OCI-LY1 (cell line): Measurements from ENCODE around the gene ASTE1.

ENCODE experiments used
- H2AFZ ChIP-seq: fragments of 200-600 bp; sonication (generic), shearing (Covaris generic); 2 replicates; pipeline ENCODE4 v1.6.0; 2014; ENCODE audit warnings: antibody characterized with exemption, mild to moderate bottlenecking, low read length
- H3F3A ChIP-seq: fragments of 200-600 bp; sonication (generic), shearing (Covaris generic); 2 replicates; pipeline ENCODE4 v1.6.0; 2014; ENCODE audit warnings: mild to moderate bottlenecking, antibody characterized with exemption, low read length, moderate library complexity; ENCODE audit not compliant: insufficient read depth
- H3K27ac ChIP-seq: fragments of 200-600 bp; sonication (generic); 2 replicates; pipeline ENCODE4 v1.5.1; 2014; ENCODE audit warnings: low read length, mixed run types, mild to moderate bottlenecking, low read depth; ENCODE audit not compliant: poor library complexity, severe bottlenecking
- H3K27me3 ChIP-seq: fragments of 200-600 bp; sonication (generic); 2 replicates; pipeline ENCODE4 v1.6.0; 2014; ENCODE audit warnings: antibody characterized with exemption, mild to moderate bottlenecking, low read length, moderate library complexity; ENCODE audit not compliant: insufficient read depth
- H3K36me3 ChIP-seq: fragments of 200-600 bp; sonication (generic); 2 replicates; pipeline ENCODE4 v1.6.1; 2014; ENCODE audit warnings: mild to moderate bottlenecking, antibody characterized with exemption, low read length, moderate library complexity, mixed read lengths; ENCODE audit not compliant: insufficient read depth
- H3K4me1 ChIP-seq: fragments of 200-600 bp; sonication (generic); 2 replicates; pipeline ENCODE4 v1.5.1; 2014; ENCODE audit warnings: mild to moderate bottlenecking, low read length, moderate library complexity; ENCODE audit not compliant: insufficient read depth, severe bottlenecking
- H3K4me2 ChIP-seq: fragments of 200-600 bp; sonication (generic), shearing (Covaris generic); 2 replicates; pipeline ENCODE4 v1.6.1; 2014; ENCODE audit warnings: low read length
- H3K4me3 ChIP-seq: fragments of 200-600 bp; sonication (generic); 2 replicates; pipeline ENCODE4 v1.5.1; 2014; ENCODE audit warnings: low read length, low read depth, mild to moderate bottlenecking, mixed read lengths; ENCODE audit not compliant: poor library complexity, severe bottlenecking
- H3K79me2 ChIP-seq: fragments of 200-600 bp; shearing (Covaris generic); 2 replicates; pipeline ENCODE4 v1.6.1; 2016; ENCODE audit warnings: mixed run types, low read length, mixed read lengths; ENCODE audit not compliant: insufficient read depth
- H3K9ac ChIP-seq: fragments of 200-600 bp; sonication (generic), shearing (Covaris generic); 2 replicates; pipeline ENCODE4 v1.6.1; 2014; ENCODE audit warnings: mild to moderate bottlenecking, low read length, mixed read lengths
- H3K9me2 ChIP-seq: fragments of 200-600 bp; sonication (generic), shearing (Covaris generic); 2 replicates; pipeline ENCODE4 v1.6.1; 2014; ENCODE audit warnings: low read depth, mild to moderate bottlenecking, low read length, mixed read lengths
- H3K9me3 ChIP-seq: fragments of 200-600 bp; shearing (Covaris generic); 2 replicates; pipeline ENCODE4 v1.6.1; 2014; ENCODE audit warnings: low read length, mixed read lengths
- H4K20me1 ChIP-seq: fragments of 200-600 bp; sonication (generic), shearing (Covaris generic); 2 replicates; pipeline ENCODE4 v1.6.0; 2016; ENCODE audit warnings: mild to moderate bottlenecking, low read length; ENCODE audit not compliant: insufficient read depth
- EZH2 ChIP-seq: fragments of 200-600 bp; sonication (generic), shearing (Covaris generic); IDR thresholded peaks from 2 replicates; pipeline ENCODE4 v1.8.0; 2017; ENCODE audit warnings: borderline replicate concordance, mixed run types, mild to moderate bottlenecking, antibody characterized with exemption, low read length, moderate library complexity, mixed read lengths
- TF ChIP-seq, protein P1 (sequence below): fragments of 200-600 bp; sonication (generic), shearing (Covaris generic); IDR thresholded peaks from 2 replicates; pipeline ENCODE4 v1.5.1; 2017; ENCODE audit warnings: mild to moderate bottlenecking, antibody characterized with exemption, low read length, moderate library complexity, mixed read lengths

The ASTE1 gene

DNA sequence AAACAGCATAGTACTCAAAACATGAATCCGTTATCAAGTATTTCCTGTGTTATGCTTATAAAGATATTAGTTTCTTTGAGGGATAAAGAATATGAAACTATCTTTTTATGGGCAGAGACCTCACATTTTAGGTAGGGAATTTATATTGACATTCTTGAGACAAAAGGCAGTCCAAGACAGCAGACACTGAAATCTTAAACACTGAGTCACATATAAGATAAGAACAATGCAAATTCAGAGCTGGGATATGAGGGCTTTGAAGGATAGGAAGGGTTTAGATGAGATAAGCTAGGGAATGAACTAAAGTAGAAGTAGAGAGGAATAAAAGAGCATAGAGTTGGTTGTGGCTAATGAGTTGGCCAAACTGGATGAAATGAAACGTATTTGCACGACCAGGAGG lies 58.4 kb downstream of the ASTE1 start:
- no peak overlapping the region for H3K27ac ChIP-seq
- H3K79me2 ChIP-seq: no peaks in the 10 kb centered on the region
- H3K27me3 ChIP-seq: no peaks in the 10 kb centered on the region
- no peaks in the 10 kb centered on the region for H3K4me1 ChIP-seq
- no peaks in the 10 kb centered on the region for H3K9me2 ChIP-seq
- peaks cover 87% of the 10 kb centered on the region for H3K36me3 ChIP-seq
- H3K9me3 ChIP-seq: no peaks in the 10 kb centered on the region
- H3K9ac ChIP-seq: no peak overlapping the region
- no peaks in the 10 kb centered on the region for H3F3A ChIP-seq
- H3K4me3 ChIP-seq: no peak overlapping the region
- no peak overlapping the region for H2AFZ ChIP-seq
- H4K20me1 ChIP-seq: no peaks in the 10 kb centered on the region
- TF ChIP-seq, protein P1, sequence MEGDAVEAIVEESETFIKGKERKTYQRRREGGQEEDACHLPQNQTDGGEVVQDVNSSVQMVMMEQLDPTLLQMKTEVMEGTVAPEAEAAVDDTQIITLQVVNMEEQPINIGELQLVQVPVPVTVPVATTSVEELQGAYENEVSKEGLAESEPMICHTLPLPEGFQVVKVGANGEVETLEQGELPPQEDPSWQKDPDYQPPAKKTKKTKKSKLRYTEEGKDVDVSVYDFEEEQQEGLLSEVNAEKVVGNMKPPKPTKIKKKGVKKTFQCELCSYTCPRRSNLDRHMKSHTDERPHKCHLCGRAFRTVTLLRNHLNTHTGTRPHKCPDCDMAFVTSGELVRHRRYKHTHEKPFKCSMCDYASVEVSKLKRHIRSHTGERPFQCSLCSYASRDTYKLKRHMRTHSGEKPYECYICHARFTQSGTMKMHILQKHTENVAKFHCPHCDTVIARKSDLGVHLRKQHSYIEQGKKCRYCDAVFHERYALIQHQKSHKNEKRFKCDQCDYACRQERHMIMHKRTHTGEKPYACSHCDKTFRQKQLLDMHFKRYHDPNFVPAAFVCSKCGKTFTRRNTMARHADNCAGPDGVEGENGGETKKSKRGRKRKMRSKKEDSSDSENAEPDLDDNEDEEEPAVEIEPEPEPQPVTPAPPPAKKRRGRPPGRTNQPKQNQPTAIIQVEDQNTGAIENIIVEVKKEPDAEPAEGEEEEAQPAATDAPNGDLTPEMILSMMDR: no peak
- TF ChIP-seq EZH2: no peak
- no peak overlapping the region for H3K4me2 ChIP-seq

DNA sequence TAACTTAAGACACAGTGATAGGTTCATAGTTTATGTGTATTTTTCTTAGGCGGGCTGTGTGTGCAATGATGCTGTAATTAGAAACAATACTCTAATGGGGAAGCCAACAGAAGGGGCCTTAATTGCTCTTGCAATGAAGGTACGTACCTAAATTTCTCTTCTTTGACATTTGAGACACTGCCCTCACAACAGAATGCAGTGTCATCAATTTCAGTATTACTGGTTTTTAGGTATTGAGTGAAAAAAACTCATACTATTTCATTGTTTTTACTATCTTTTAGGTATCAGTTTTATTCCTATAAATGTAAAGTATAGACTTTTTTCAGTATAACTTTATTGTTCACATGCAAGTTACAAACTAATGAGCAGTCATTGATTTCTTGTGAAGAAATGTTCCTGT lies 59.3 kb downstream of the ASTE1 start:
- Histone ChIP-seq H3F3A (no peaks in the 10 kb centered on the region), H3K27me3 (no peaks in the 10 kb centered on the region), H3K79me2 (no peaks in the 10 kb centered on the region), H3K9me3 (no peaks in the 10 kb centered on the region), H4K20me1 (no peaks in the 10 kb centered on the region), H3K27ac (no peak overlapping the region), H3K9me2 (no peaks in the 10 kb centered on the region), H2AFZ (no peak overlapping the region), H3K9ac (no peak overlapping the region), H3K36me3 (peaks cover 89% of the 10 kb centered on the region), H3K4me2 (no peak overlapping the region), H3K4me3 (no peak overlapping the region), H3K4me1 (no peaks in the 10 kb centered on the region)
- TF ChIP-seq, protein P1: no peak
- no peak for TF ChIP-seq EZH2

DNA sequence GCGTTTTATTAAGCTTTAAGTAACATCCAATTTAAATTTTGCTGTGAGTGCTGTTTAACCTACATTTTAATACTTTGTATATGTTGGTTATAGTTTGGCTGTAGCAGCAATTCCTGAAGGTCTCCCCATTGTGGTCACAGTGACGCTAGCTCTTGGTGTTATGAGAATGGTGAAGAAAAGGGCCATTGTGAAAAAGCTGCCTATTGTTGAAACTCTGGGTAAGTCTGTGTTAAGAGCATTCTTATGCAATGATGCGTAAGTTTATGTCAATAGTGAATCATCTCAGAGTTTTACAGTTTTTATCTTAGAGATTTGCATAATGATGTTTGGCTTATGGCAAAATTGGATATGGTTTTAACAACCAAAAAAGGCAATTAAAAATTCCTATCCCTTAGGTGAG lies 62.7 kb downstream of the ASTE1 start:
- H4K20me1 ChIP-seq: no peaks in the 10 kb centered on the region
- H3K79me2 ChIP-seq: no peaks in the 10 kb centered on the region
- H3K4me2 ChIP-seq: no peak overlapping the region
- H3K27me3 ChIP-seq: no peaks in the 10 kb centered on the region
- H3K27ac ChIP-seq: no peak overlapping the region
- H3K4me1 ChIP-seq: no peaks in the 10 kb centered on the region
- peaks cover 93% of the 10 kb centered on the region for H3K36me3 ChIP-seq
- H3K9me2 ChIP-seq: no peaks in the 10 kb centered on the region
- no peaks in the 10 kb centered on the region for H3K9me3 ChIP-seq
- H3K9ac ChIP-seq: no peak overlapping the region
- H3K4me3 ChIP-seq: no peak overlapping the region
- H3F3A ChIP-seq: no peaks in the 10 kb centered on the region
- no peak overlapping the region for H2AFZ ChIP-seq
- TF ChIP-seq, protein P1: no peak
- TF ChIP-seq EZH2: no peak
